HG02642 (cell line): ENCODE data around the gene DAZAP1.
"Not testable (repeated sequence)": the region's sequence is repeated elsewhere in the genome, so short reads cannot be mapped to it uniquely, and the experiment has no call there.

Experiments used
- ATAC-seq: cut with Tn5 transposase; IDR thresholded peaks from one replicate; pipeline ENCODE4 v1.9.1; 2021; ENCODE audit warnings: mild to moderate bottlenecking; ENCODE audit not compliant: unreplicated experiment, poor library complexity

DAZAP1 gene

GRCh38 chr19:1438933-1439354 is 31.6 kb downstream of the DAZAP1 start:
- ATAC-seq: no peak

DNA sequence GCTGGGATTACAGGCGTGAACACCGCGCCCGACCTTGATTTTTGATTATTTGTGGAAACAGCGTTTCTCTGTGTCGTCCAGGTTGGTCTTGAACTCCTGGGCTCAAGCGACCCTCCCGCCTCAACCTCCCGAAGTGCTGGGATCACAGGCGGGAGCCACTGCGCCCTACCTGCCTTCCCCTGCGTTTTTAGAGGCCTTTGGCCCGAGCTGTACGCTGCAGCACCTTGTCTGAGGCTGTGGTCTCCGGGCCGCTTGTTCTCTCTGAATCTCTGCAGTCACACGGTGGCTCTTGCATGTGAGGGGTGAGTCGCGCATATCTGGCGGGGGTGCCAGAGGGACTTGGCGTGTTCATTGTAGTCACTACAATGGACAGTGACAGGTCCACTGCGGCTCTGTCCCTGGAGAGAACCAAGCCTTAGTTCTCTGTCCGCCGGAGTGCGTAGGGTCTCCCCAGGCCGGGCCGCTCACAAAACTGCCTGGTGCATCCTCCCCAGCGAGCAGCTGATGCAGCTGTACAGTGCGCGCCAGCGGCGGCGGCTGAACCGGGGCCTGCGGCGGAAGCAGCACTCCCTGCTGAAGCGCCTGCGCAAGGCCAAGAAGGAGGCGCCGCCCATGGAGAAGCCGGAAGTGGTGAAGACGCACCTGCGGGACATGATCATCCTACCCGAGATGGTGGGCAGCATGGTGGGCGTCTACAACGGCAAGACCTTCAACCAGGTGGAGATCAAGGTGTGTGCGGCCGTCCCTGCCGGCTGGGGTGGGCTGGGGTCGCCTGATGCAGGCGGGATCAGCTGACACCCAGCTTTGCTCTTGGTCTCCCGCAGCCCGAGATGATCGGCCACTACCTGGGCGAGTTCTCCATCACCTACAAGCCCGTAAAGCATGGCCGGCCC is 32.4 kb downstream of the DAZAP1 start:
- not testable (repeated sequence) for ATAC-seq

DNA sequence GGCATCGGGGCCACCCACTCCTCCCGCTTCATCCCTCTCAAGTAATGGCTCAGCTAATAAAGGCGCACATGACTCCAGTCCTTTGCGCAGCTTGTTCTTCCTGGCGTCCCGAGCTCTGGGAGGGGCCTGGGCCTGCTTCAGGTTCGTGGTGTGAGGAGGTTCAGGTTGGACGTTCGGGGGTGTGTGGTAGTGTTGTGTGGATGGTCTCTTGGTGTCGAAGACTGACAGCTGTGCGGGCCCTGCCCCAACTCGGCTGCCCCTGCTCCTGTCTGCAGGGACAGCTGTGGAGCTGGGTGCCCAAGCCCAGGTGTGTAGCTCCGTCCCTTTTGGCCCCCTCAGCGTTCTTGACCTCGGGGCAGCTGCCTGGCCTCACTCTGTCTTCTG is 33.0 kb downstream of the DAZAP1 start:
- no peak for ATAC-seq

DNA sequence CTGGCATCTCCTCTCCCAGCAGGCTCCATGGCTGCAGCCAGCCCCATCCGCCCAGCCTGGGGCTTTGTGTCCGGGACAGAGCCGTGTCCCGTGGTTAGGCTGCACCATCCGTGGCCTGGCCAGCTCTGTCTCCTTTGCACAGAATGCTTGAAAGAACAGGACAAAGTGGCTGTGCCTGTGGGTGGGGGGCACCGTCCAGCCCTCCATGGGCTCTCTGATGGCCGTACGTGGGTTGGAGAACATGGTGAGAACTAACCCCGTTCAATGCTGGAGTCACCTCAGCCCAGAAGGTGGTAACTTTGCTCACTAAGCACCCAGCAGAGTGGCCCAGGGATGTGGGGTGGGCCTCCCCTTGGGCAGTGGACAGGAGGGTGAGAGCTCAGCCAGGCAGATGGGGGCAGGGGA is 33.6 kb downstream of the DAZAP1 start:
- ATAC-seq: no peak

GRCh38 chr19:1441677-1442438 is 34.5 kb downstream of the DAZAP1 start:
- ATAC-seq: no peak

- peak; percentile 77 for ATAC-seq
Measured at GRCh38 chr19:1445185-1445931, 38.0 kb downstream of the DAZAP1 start.

- no peak for ATAC-seq
Measured at GRCh38 chr19:1445932-1446712, 38.7 kb downstream of the DAZAP1 start.

- ATAC-seq: no peak
Measured at GRCh38 chr19:1446713-1447481, 39.5 kb downstream of the DAZAP1 start.

DNA sequence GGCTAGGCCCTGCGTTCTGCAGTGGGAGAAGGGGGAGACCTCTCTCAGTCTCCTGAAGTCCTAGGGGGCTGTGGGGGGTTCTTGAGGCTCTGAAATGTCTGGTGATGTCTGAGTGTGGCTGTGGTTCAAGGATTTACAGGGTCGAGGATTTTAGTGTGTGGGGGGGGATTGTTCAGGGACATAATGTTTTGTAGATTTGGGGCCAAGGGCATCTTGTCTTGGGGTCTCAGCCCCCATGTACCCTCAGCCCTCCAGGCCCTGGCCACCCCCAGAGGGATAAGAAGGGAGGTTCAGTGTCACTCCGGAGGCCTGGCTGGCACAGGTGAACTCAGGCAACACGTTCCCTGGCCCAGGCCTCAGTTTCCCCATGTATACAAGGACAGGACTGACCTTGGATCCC is 40.1 kb downstream of the DAZAP1 start:
- ATAC-seq: no peak

DNA sequence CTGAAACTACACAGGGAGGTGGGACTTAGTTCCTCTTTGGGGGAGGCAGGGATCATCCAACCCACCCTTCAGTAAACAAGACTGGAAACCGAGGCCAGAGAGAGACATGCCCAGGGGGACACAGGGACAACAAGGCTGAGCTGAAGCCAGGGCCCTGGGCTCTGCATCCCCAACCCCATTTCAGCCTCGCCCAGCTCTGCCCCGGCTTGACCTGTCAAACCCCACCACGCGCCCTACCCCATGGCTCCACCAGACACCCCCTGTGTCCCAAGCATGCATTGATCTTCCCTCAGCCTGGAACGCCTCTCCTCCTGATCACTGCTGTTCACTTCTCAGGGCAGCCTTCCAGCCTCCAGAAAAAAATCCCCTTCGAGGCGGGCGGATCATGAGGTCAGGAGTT is 40.6 kb downstream of the DAZAP1 start:
- ATAC-seq: no peak

- ATAC-seq: no peak
Measured at GRCh38 chr19:1449467-1450442, 42.4 kb downstream of the DAZAP1 start, which contains the start of gene APC2. Gene APC2 (plus strand): TSS chr19:1450121. CDS start chr19:1453002, 2,881 bp downstream.

DNA sequence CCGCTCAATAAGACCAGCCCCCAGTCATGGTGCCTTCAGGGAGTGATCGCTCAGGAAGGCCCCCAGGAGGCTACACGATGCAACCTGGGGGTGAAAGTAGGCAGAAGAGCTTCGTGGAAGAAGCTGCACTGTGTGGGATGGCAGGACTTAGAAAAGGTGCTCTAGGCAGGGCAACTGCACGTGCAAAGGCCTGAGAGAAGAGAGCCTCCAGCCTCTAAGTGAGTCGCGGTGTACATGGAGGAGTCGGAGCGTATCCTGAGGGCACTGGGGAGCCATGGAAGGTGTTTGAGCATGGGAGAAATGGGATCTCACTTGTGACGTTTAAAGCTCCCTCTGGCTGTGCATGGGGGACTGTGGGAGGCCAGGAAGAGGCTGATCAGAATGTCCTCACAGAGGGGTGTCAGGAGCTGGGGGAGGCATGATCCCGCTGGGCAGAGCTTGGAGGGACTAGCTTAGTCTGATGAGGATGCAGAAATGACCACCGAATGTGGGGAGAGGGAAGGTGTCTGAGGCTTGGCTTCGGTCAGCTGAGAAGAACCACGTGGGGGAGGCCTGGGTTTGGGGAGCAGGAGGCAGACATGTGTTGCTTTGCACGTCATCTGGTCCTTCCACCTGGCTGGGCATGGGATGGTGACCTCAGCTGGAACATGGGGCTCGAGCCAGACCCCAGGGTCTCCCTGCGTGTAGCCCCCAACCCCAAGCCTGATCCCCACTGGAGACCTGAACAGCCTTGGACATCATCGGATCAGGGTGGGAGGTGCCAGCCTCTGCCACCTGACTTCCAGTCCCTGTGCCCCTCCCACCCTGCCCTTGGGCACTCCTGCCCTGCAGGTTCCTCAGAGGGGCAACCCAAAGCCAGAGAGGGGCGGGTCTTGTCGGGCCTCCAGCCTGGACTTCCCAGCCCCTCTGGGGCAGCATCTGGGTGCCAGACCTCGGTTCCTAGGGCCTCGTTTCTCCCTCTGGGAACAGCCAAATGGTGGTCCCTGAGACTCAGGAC is 43.6 kb downstream of the DAZAP1 start:
- no peak for ATAC-seq

GRCh38 chr19:1451916-1452801 is 44.8 kb downstream of the DAZAP1 start:
- ATAC-seq: no peak

DNA sequence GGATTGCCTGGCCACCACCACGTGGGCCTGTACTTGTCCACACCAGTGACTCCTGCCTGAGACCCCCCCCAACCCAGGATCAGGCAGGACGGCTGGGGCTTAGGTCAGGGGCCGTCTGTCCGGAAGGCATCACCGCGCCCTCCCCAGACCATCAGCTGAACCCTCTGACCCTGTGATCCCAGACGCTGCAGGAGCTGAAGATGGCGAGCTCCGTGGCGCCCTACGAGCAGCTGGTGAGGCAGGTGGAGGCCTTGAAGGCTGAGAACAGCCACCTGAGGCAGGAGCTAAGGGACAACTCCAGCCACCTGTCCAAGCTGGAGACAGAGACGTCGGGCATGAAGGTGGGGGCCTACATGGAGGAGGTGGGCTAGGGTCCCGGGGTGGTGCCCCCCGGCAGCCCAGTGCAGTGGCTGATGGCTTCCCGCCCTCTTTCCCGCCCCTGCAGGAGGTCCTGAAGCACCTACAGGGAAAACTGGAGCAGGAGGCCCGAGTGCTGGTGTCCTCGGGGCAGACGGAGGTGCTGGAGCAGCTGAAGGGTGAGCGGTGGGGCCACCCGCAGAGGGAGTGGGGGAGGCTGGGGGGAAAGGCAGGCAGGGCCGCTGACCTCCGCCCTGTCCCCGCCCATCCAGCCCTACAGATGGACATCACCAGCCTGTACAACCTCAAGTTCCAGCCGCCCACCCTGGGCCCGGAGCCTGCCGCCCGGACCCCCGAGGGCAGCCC is 45.6 kb downstream of the DAZAP1 start:
- no peak for ATAC-seq
